Parathyroid adenoma (tissue), 2 donors: Measurements from ENCODE around the gene TUSC1.
"Not testable (repeated sequence)": the region's sequence is repeated elsewhere in the genome, so short reads cannot be mapped to it uniquely, and the experiment has no call there.

Experiments used
- H2AFZ ChIP-seq: fragments of 300-600 bp; sonication (generic); one replicate; pipeline ENCODE4 v1.7.0; 2017; ENCODE audit warnings: antibody characterized with exemption, mild to moderate bottlenecking
- H3K27ac ChIP-seq: fragments of 300-600 bp; sonication (generic); one replicate; pipeline ENCODE4 v1.7.0; 2017
- H3K27me3 ChIP-seq: fragments of 300-600 bp; sonication (generic); one replicate; pipeline ENCODE4 v1.7.0; 2017; ENCODE audit warnings: low read length; ENCODE audit not compliant: control insufficient read depth, insufficient read depth
- H3K36me3 ChIP-seq: fragments of 300-600 bp; sonication (generic); one replicate; pipeline ENCODE4 v1.7.0; 2017; ENCODE audit warnings: low read length; ENCODE audit not compliant: control insufficient read depth, insufficient read depth
- H3K4me1 ChIP-seq: fragments of 300-600 bp; sonication (generic); one replicate; pipeline ENCODE4 v1.7.0; 2017; ENCODE audit warnings: control low read depth
- H3K4me2 ChIP-seq: fragments of 300-600 bp; sonication (generic); one replicate; pipeline ENCODE4 v1.7.0; 2017; ENCODE audit warnings: low read length
- H3K4me3 ChIP-seq: fragments of 300-600 bp; sonication (generic); one replicate; pipeline ENCODE4 v1.7.0; 2017; ENCODE audit warnings: low read depth, low read length
- H3K79me2 ChIP-seq: fragments of 300-600 bp; sonication (generic); one replicate; pipeline ENCODE4 v1.7.0; 2017; ENCODE audit warnings: control low read depth
- H3K9ac ChIP-seq: fragments of 300-600 bp; sonication (generic); one replicate; pipeline ENCODE4 v1.7.0; 2017; ENCODE audit warnings: mild to moderate bottlenecking
- H3K9me3 ChIP-seq: fragments of 300-600 bp; sonication (generic); one replicate; pipeline ENCODE4 v1.7.0; 2017; ENCODE audit warnings: low read length; ENCODE audit not compliant: control insufficient read depth
- CTCF ChIP-seq: fragments of 300-600 bp; sonication (generic); IDR thresholded peaks from one replicate; pipeline ENCODE4 v1.7.0; 2017; ENCODE audit warnings: antibody characterized with exemption, mild to moderate bottlenecking
- donor health status: primary hyperparathyroidism.

The TUSC1 gene

GRCh38 chr9:25704800-25705199 is 26.6 kb upstream of the TUSC1 start:
- Histone ChIP-seq H3K4me2 (no peak overlapping the region), H3K4me1 (no peaks in the 10 kb centered on the region), H3K79me2 (no peaks in the 10 kb centered on the region), H3K9ac (no peak overlapping the region), H3K27me3 (no peaks in the 10 kb centered on the region), H2AFZ (no peak overlapping the region), H3K27ac (no peak overlapping the region), H3K4me3 (no peak overlapping the region), H3K36me3 (no peaks in the 10 kb centered on the region), H3K9me3 (no peaks in the 10 kb centered on the region)
- no peak for TF ChIP-seq CTCF

GRCh38 chr9:25703701-25704357 is 25.6 kb upstream of the TUSC1 start:
- H3K27ac ChIP-seq = no peak overlapping the region
- H3K9me3 ChIP-seq = no peaks in the 10 kb centered on the region
- H3K9ac ChIP-seq = no peak overlapping the region
- no peaks in the 10 kb centered on the region for H3K79me2 ChIP-seq
- no peaks in the 10 kb centered on the region for H3K4me1 ChIP-seq
- no peak overlapping the region for H3K4me2 ChIP-seq
- no peaks in the 10 kb centered on the region for H3K36me3 ChIP-seq
- no peak for TF ChIP-seq CTCF
- no peaks in the 10 kb centered on the region for H3K27me3 ChIP-seq
- no peak overlapping the region for H2AFZ ChIP-seq
- H3K4me3 ChIP-seq = no peak overlapping the region

DNA sequence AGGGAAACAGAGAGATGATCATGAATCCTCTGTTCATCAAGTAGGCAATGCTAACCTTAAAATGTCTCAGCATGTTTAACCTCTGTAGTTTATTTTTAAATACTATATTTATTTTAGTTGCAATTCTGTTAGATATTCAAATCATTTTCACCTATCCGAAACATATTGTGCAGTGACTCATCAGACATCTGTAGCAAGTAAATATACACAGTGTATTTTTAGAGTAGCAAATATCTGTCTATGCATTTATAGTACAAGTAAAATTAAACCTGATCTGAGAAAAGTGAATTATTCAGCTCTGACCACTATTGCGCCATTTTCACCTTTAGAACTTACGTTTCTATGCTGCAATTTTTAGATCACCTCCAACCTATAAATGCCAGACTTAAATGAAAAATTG is 24.3 kb upstream of the TUSC1 start:
- H3K36me3 ChIP-seq = no peaks in the 10 kb centered on the region
- H3K4me2 ChIP-seq = no peak overlapping the region
- H3K9me3 ChIP-seq = no peaks in the 10 kb centered on the region
- H3K9ac ChIP-seq = no peak overlapping the region
- no peak overlapping the region for H2AFZ ChIP-seq
- no peak for TF ChIP-seq CTCF
- no peak overlapping the region for H3K27ac ChIP-seq
- H3K4me1 ChIP-seq = no peaks in the 10 kb centered on the region
- no peak overlapping the region for H3K4me3 ChIP-seq
- no peaks in the 10 kb centered on the region for H3K79me2 ChIP-seq
- H3K27me3 ChIP-seq = no peaks in the 10 kb centered on the region

GRCh38 chr9:25700899-25701298 is 22.7 kb upstream of the TUSC1 start:
- not testable (repeated sequence) for H3K27ac ChIP-seq, H3K4me3 ChIP-seq

GRCh38 chr9:25700430-25700829 is 22.2 kb upstream of the TUSC1 start:
- H3K9me3 ChIP-seq = no peaks in the 10 kb centered on the region
- no peaks in the 10 kb centered on the region for H3K27me3 ChIP-seq
- H3K4me3 ChIP-seq = no peak overlapping the region
- no peak overlapping the region for H3K9ac ChIP-seq
- H3K36me3 ChIP-seq = no peaks in the 10 kb centered on the region
- no peak overlapping the region for H3K27ac ChIP-seq
- H3K4me1 ChIP-seq = no peaks in the 10 kb centered on the region
- no peak overlapping the region for H2AFZ ChIP-seq
- no peaks in the 10 kb centered on the region for H3K79me2 ChIP-seq
- no peak for TF ChIP-seq CTCF
- no peak overlapping the region for H3K4me2 ChIP-seq

More at GRCh38 chr9:25700899-25701298, 22.7 kb upstream of the TUSC1 start:
- not testable (repeated sequence) for H3K4me2 ChIP-seq, H3K36me3 ChIP-seq, H3K27me3 ChIP-seq, H3K4me1 ChIP-seq, H3K9me3 ChIP-seq, H3K79me2 ChIP-seq, H2AFZ ChIP-seq, H3K9ac ChIP-seq
